GM18907 (cell line): ENCODE data around the gene NLRX1.
A peak's percentile ranks its signal among the peaks of the same experiment; 100 is the strongest.
"Not testable (repeated sequence)": the region's sequence is repeated elsewhere in the genome, so short reads cannot be mapped to it uniquely, and the experiment has no call there.

Source experiments
- ATAC-seq: cut with Tn5 transposase; IDR thresholded peaks from one replicate; pipeline ENCODE4 v1.9.1; 2021; ENCODE audit warnings: mild to moderate bottlenecking, moderate library complexity; ENCODE audit not compliant: unreplicated experiment

NLRX1 gene

GRCh38 chr11:119168471-119169281, at the start of gene NLRX1:
TSS of gene NLRX1 (plus strand) at chr11:119168725. CDS start at chr11:119171404, 2,679 bp downstream.
- peak; percentile 88 for ATAC-seq

GRCh38 chr11:119118946-119119345, 49.6 kb upstream of the NLRX1 start:
- ATAC-seq = no peak

- no peak for ATAC-seq
These were observed 47.9 kb upstream of the NLRX1 start for GRCh38 chr11:119120639-119121007.

GRCh38 chr11:119121008-119121810, 47.3 kb upstream of the NLRX1 start, which contains the start of gene HINFP:
TSS of gene HINFP (plus strand) at chr11:119121580. CDS start at chr11:119126945, 5,365 bp downstream.
- ATAC-seq = peak; percentile 95

GRCh38 chr11:119121811-119122124, 46.8 kb upstream of the NLRX1 start:
- ATAC-seq = peak; percentile 22

- no peak for ATAC-seq
These were observed 42.7 kb upstream of the NLRX1 start for GRCh38 chr11:119125821-119126220.

- ATAC-seq = no peak
These were observed 41.8 kb upstream of the NLRX1 start for GRCh38 chr11:119126675-119127268.

GRCh38 chr11:119130662-119131061, 37.9 kb upstream of the NLRX1 start:
- no peak for ATAC-seq

- ATAC-seq = no peak
These were observed 34.0 kb upstream of the NLRX1 start for GRCh38 chr11:119134389-119134978.

- not testable (repeated sequence) for ATAC-seq
These were observed 29.2 kb upstream of the NLRX1 start for GRCh38 chr11:119139276-119139675.

GRCh38 chr11:119144825-119145486, 23.6 kb upstream of the NLRX1 start:
- no peak for ATAC-seq

- no peak for ATAC-seq
These were observed 23.0 kb upstream of the NLRX1 start for GRCh38 chr11:119145551-119145950.

- no peak for ATAC-seq
These were observed 20.8 kb upstream of the NLRX1 start for GRCh38 chr11:119147604-119148333.

- no peak for ATAC-seq
These were observed 19.9 kb upstream of the NLRX1 start for GRCh38 chr11:119148720-119149017.

GRCh38 chr11:119149018-119149785, 19.3 kb upstream of the NLRX1 start, which contains the start of gene ABCG4:
TSS of gene ABCG4 (plus strand) at chr11:119149052. CDS start at chr11:119149966, 914 bp downstream.
- no peak for ATAC-seq

- ATAC-seq = no peak
These were observed 18.7 kb upstream of the NLRX1 start for GRCh38 chr11:119149786-119150275.

GRCh38 chr11:119152043-119152442, 16.5 kb upstream of the NLRX1 start:
- no peak for ATAC-seq

GRCh38 chr11:119152604-119153003, 15.9 kb upstream of the NLRX1 start:
- ATAC-seq = no peak
